Sigmoid colon (tissue), 4 donors: ENCODE measurements around the gene CGB8.
"Not testable (repeated sequence)": the region's sequence is repeated elsewhere in the genome, so short reads cannot be mapped to it uniquely, and the experiment has no call there.

Experiments
- POLR2A ChIP-seq, 2 donors: fragments of 450-650 bp; IDR thresholded peaks; one replicate each; pipeline ENCODE4 v1.6.1; 2016; ENCODE audit warnings: antibody characterized with exemption in 2 of 2, mild to moderate bottlenecking in 2 of 2, moderate library complexity in 2 of 2
- POLR2AphosphoS5 ChIP-seq, 4 donors: sonication (generic); formaldehyde crosslinking; IDR thresholded peaks; one replicate each; pipeline ENCODE4 v1.6.1; 2017; ENCODE audit warnings: antibody characterized with exemption in 4 of 4
- TF ChIP-seq, protein P1 (sequence below), 4 experiments: fragments of 450-650 bp in 3 of 4; fragments of 200-600 bp in 1 of 4; IDR thresholded peaks; one replicate each; pipeline ENCODE4 v1.5.1; 2016 to 2019; ENCODE audit warnings: antibody characterized with exemption in 4 of 4, mild to moderate bottlenecking in 3 of 4, moderate library complexity in 2 of 4

DNA sequence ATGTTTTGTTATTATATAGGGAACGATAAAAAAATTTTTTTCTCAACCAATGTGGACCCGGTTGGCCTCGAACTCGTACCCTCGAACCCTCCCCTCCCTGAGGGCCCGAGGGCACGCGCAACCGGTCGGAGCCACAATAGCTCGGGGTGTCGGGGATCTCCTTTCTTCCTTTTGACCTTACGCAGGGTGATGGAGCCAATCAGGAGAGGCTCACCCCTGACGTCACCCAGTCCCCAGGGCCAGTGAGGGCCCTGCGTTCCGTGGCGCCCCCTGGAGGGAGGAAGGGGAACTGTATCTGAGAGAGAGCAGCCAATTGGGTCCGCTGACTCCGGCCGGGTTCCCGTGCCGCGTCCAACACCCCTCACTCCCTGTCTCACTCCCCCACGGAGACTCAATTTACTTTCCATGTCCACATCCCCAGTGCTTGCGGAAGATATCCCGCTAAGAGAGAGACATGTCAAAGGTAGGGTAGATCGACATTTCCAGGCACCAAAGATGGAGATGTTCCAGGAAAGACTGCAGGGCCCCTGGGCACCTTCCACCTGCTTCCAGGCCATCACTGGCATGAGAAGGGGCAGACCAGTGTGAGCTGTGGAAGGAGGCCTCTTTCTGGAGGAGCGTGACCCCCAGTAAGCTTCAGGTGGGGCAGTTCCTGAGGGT, 17.1 kb downstream of the CGB8 start, which contains the start of gene CGB2:
- TF ChIP-seq, protein P1, sequence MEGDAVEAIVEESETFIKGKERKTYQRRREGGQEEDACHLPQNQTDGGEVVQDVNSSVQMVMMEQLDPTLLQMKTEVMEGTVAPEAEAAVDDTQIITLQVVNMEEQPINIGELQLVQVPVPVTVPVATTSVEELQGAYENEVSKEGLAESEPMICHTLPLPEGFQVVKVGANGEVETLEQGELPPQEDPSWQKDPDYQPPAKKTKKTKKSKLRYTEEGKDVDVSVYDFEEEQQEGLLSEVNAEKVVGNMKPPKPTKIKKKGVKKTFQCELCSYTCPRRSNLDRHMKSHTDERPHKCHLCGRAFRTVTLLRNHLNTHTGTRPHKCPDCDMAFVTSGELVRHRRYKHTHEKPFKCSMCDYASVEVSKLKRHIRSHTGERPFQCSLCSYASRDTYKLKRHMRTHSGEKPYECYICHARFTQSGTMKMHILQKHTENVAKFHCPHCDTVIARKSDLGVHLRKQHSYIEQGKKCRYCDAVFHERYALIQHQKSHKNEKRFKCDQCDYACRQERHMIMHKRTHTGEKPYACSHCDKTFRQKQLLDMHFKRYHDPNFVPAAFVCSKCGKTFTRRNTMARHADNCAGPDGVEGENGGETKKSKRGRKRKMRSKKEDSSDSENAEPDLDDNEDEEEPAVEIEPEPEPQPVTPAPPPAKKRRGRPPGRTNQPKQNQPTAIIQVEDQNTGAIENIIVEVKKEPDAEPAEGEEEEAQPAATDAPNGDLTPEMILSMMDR (IDR thresholded peaks at IDR 0.05), result not testable (repeated sequence)
- not testable (repeated sequence) for TF ChIP-seq POLR2A, POLR2AphosphoS5 (IDR thresholded peaks at IDR 0.05)
